HepG2 (cell line): ENCODE results near the gene RAB6A. TPM values are rescaled to one million over a fixed set of nuclear protein-coding genes. Genes with fewer than 3 reads are reported as not detected.
A peak's percentile ranks its signal among the peaks of the same experiment; 100 is the strongest.

Experiments used
- ATAD3A ChIP-seq: sonication (generic); formaldehyde crosslinking; IDR thresholded peaks from 2 replicates; pipeline ENCODE4 v1.4.0; 2020; ENCODE audit warnings: missing genetic modification reagents
- ATF3 ChIP-seq: sonication (generic); formaldehyde crosslinking; IDR thresholded peaks from 2 replicates; pipeline ENCODE4 v1.4.0; 2020; ENCODE audit warnings: missing genetic modification reagents
- CEBPZ ChIP-seq: IDR thresholded peaks from 2 replicates; pipeline ENCODE4 v1.6.1; 2012; ENCODE audit warnings: low read length, improper control_type of control experiment
- FOXO1 ChIP-seq: sonication (generic); formaldehyde crosslinking; IDR thresholded peaks from 2 replicates; pipeline ENCODE4 v1.4.0; 2020; ENCODE audit warnings: missing genetic modification reagents
- GPBP1L1 ChIP-seq: sonication (generic); formaldehyde crosslinking; IDR thresholded peaks from 2 replicates; pipeline ENCODE4 v1.5.0; 2020; ENCODE audit warnings: mild to moderate bottlenecking, missing genetic modification reagents
- KLF6 ChIP-seq: IDR thresholded peaks from 2 replicates; pipeline ENCODE4 v1.8.0; 2016; ENCODE audit warnings: missing biosample characterization, missing genetic modification reagents
- MZF1 ChIP-seq: sonication (generic); formaldehyde crosslinking; IDR thresholded peaks from 2 replicates; pipeline ENCODE4 v1.8.1; 2023; ENCODE audit warnings: mild to moderate bottlenecking, missing genetic modification reagents, borderline replicate concordance
- NCOR1 ChIP-seq: fragments of 200-600 bp; sonication (generic); IDR thresholded peaks from 2 replicates; pipeline ENCODE4 v1.7.0; 2017; ENCODE audit warnings: antibody characterized with exemption, low read length, borderline replicate concordance
- PHF21A ChIP-seq: sonication (generic); formaldehyde crosslinking; IDR thresholded peaks from 2 replicates; pipeline ENCODE4 v1.5.0; 2020; ENCODE audit warnings: mild to moderate bottlenecking, missing genetic modification reagents
- ZBTB25 ChIP-seq: IDR thresholded peaks from 2 replicates; pipeline ENCODE4 v1.6.1; 2018; ENCODE audit warnings: missing genetic modification reagents
- ZBTB40 ChIP-seq, 2 experiments: fragments of 450-650 bp in 1 of 2; sonication (generic) in 1 of 2; formaldehyde crosslinking in 1 of 2; IDR thresholded peaks; 2 replicates each; pipeline versions ENCODE4 v1.6.1 to v1.8.0; 2016 to 2022; ENCODE audit warnings: antibody characterized with exemption in 1 of 2, mild to moderate bottlenecking in 1 of 2, missing genetic modification reagents in 1 of 2
- ZNF788 ChIP-seq: sonication (generic); formaldehyde crosslinking; IDR thresholded peaks from 2 replicates; pipeline ENCODE4 v1.5.0; 2020; ENCODE audit warnings: mild to moderate bottlenecking, missing genetic modification reagents, borderline replicate concordance
- polyA plus RNA-seq, 8 experiments: library from polyadenylated mRNA; depleted of rRNA in 3 of 8; stranded (reverse) in 7 of 8; unstranded in 1 of 8; fragments of >200 nt; fragmentation: Illumina TruSeq in 4 of 8; extraction: Trizol in 4 of 8; gene quantifications; 2 replicates each; pipeline versions ENCODE4 v1.2.1 to v1.2.3, GENCODE V29; 2011 to 2016; ENCODE audit warnings: low read depth in 4 of 8, missing spikeins in 1 of 8, mixed read lengths in 1 of 8; ENCODE audit not compliant: insufficient read depth in 1 of 8
- total RNA-seq, 5 experiments: library from RNA; depleted of rRNA; stranded (reverse); fragments of >200 nt; fragmentation: Illumina TruSeq; extraction: Trizol; gene quantifications; 2 replicates each; pipeline ENCODE4 v1.2.3, GENCODE V29; 2016; ENCODE audit warnings: low read depth in 1 of 5

Gene RAB6A
- total and polyA plus RNA-seq, 2 of the 13 experiments (the other 11 are each of a cell fraction or from before 2014, with no cell fraction given) = 74.3 to 121 TPM

- TF ChIP-seq ZBTB25 = peak; percentile 32; the same call in 1 of the 2 replicates
- TF ChIP-seq GPBP1L1 = no peak
- TF ChIP-seq CEBPZ = no peak
- peak; percentile 93 for TF ChIP-seq ATF3 (CRISPR knock-in tag)
- TF ChIP-seq ZBTB40 (IDR thresholded peaks at IDR 0.05) = no peak
- TF ChIP-seq ZBTB40 (CRISPR knock-in tag; IDR thresholded peaks at IDR 0.05) = peak; percentile 48; the same call in 1 of the 2 replicates
- TF ChIP-seq KLF6 (CRISPR knock-in tag) = no peak
- no peak for TF ChIP-seq ATAD3A
- peak; percentile 28; the same call in 1 of the 2 replicates for TF ChIP-seq FOXO1 (CRISPR knock-in tag)
- no peak; the same call in 1 of the 2 replicates for TF ChIP-seq NCOR1
- no peak for TF ChIP-seq MZF1
- peak; percentile 93; the same call in 1 of the 2 replicates for TF ChIP-seq PHF21A (CRISPR knock-in tag)
- peak; percentile 66; the same call in 1 of the 2 replicates for TF ChIP-seq ZNF788 (CRISPR knock-in tag)
These were observed 18.4 kb upstream of the RAB6A start (continued) for GRCh38 chr11:73779084-73779902.
